Immature natural killer cell (primary cell): ENCODE results near the gene C11orf58. TPM values are rescaled to one million over a fixed set of nuclear protein-coding genes. Genes with fewer than 3 reads are reported as not detected.

Experiments used
- DNase-seq, 3 donors: peaks; one replicate each; pipeline ENCODE4 v3.0.0; 2022; ENCODE audit warnings: mixed read lengths in 1 of 3
- H3K27ac Mint-ChIP-seq, 6 donors: one replicate each; pipeline ENCODE4 v1.8.0; 2020; ENCODE audit warnings: mixed read lengths in 6 of 6, mild to moderate bottlenecking in 5 of 6, inconsistent platforms in 4 of 6, moderate library complexity in 3 of 6
- H3K27me3 Mint-ChIP-seq, 3 donors: one replicate each; pipeline ENCODE4 v1.8.0; 2020 to 2021; ENCODE audit warnings: low read depth in 3 of 3, mild to moderate bottlenecking in 3 of 3, mixed read lengths in 3 of 3, moderate library complexity in 3 of 3, inconsistent platforms in 1 of 3
- H3K36me3 Mint-ChIP-seq, 3 donors: one replicate each; pipeline ENCODE4 v1.8.0; 2020; ENCODE audit warnings: mixed read lengths in 3 of 3, inconsistent platforms in 2 of 3, mild to moderate bottlenecking in 2 of 3
- H3K4me1 Mint-ChIP-seq, 2 donors: one replicate each; pipeline ENCODE4 v1.8.0; 2020; ENCODE audit warnings: inconsistent platforms in 2 of 2, mild to moderate bottlenecking in 2 of 2, mixed read lengths in 2 of 2, moderate library complexity in 1 of 2
- H3K4me3 Mint-ChIP-seq, 5 donors: one replicate each; pipeline ENCODE4 v1.8.0; 2020; ENCODE audit warnings: mild to moderate bottlenecking in 5 of 5, mixed read lengths in 5 of 5, inconsistent platforms in 3 of 5, moderate library complexity in 3 of 5
- H3K9me3 Mint-ChIP-seq, 6 donors: one replicate each; pipeline ENCODE4 v1.8.0; 2020; ENCODE audit warnings: mild to moderate bottlenecking in 6 of 6, mixed read lengths in 6 of 6, inconsistent platforms in 4 of 6, moderate library complexity in 3 of 6
- polyA plus RNA-seq, 3 donors: library from polyadenylated mRNA; unstranded; fragments of 300-500 nt; fragmentation: Illumina TruSeq; gene quantifications; one replicate each; pipeline ENCODE4 v1.2.3, GENCODE V29; 2021

Gene C11orf58
- polyA plus RNA-seq, 3 donors from 2014 or later: 166 to 212 (median 179) TPM

DNA sequence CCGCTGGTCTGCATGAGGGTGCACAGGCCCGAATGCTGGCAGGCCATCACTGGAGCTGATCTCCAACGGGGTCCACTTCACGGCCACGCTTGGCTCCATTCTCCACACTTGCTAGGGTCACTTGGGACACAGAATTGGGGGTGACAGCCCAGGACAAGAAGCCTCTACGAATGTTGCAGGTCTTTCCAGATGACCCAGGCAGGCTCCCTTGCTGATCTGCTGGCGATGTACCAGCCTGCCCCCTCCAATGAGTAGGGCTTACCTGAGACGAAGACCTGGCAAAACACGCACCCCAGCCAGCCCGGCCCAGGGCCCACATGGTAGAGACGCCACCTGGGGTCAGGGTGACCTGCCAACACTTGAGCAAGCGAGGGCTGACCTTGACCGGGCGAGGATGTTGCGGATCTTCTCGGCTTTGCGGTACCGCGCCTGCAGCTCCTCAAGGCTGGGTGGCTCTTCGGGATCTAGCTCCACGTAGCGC, 44.9 kb downstream of the C11orf58 start:
- no peak for DNase-seq
- H3K27me3 Mint-ChIP-seq: peaks cover 0 to 2% (median 2%) of the 10 kb centered on the region in 3 donors
- no peak overlapping the region for H3K27ac Mint-ChIP-seq
- no peaks in the 10 kb centered on the region for H3K36me3 Mint-ChIP-seq
- no peaks in the 10 kb centered on the region for H3K4me1 Mint-ChIP-seq
- H3K9me3 Mint-ChIP-seq: no peaks in the 10 kb centered on the region
- no peak overlapping the region for H3K4me3 Mint-ChIP-seq

- Mint-ChIP-seq H3K27ac (no peak overlapping the region), H3K9me3 (no peaks in the 10 kb centered on the region), H3K4me1 (no peaks in the 10 kb centered on the region), H3K36me3 (no peaks in the 10 kb centered on the region), H3K27me3 (peaks cover 0 to 2% (median 2%) of the 10 kb centered on the region in 3 donors), H3K4me3 (no peak overlapping the region)
- DNase-seq: no peak
Observed at GRCh38 chr11:16784097-16784496, 45.6 kb downstream of the C11orf58 start.

- H3K36me3 Mint-ChIP-seq: no peaks in the 10 kb centered on the region
- peaks cover 0 to 2% (median 2%) of the 10 kb centered on the region in 3 donors for H3K27me3 Mint-ChIP-seq
- no peak overlapping the region for H3K27ac Mint-ChIP-seq
- H3K9me3 Mint-ChIP-seq: no peaks in the 10 kb centered on the region
- no peak for DNase-seq
- H3K4me1 Mint-ChIP-seq: no peaks in the 10 kb centered on the region
- H3K4me3 Mint-ChIP-seq: no peak overlapping the region
Observed at GRCh38 chr11:16784666-16785065, 46.2 kb downstream of the C11orf58 start.

DNA sequence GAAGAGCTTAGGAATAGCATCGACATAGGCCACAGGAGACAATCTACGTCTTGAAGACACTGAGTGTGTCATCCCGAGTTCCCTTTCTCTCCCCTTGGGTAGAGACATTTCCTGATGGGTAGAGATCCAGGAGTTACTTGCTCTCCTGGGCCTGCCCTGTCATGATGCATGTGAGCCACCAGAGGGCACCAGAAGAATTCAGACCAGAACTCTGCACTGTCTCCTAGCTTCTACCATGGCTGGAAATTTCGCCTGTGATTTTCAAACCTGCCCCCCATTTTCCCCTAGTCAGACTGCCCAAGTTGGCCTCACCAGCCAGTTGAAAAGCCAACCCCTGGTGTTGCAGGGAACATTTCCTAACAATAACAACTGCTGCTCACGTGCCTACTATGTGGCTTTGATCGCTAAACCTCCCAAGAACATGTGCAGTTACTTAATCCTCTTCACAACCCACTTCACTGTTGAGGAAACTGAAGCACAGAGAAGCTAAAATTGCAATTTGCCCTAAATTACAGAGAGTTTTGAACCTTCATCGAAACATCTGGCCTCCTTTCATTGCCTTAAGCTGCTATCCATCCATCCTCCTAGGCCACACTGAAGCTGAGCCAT, 47.2 kb downstream of the C11orf58 start:
- Mint-ChIP-seq H3K9me3 (no peaks in the 10 kb centered on the region), H3K36me3 (no peaks in the 10 kb centered on the region), H3K4me3 (no peak overlapping the region), H3K27ac (no peak overlapping the region), H3K4me1 (no peaks in the 10 kb centered on the region), H3K27me3 (peaks cover 0 to 2% (median under 1%) of the 10 kb centered on the region in 3 donors)
- peak; percentile 10 to 29 (median 22) for DNase-seq

DNA sequence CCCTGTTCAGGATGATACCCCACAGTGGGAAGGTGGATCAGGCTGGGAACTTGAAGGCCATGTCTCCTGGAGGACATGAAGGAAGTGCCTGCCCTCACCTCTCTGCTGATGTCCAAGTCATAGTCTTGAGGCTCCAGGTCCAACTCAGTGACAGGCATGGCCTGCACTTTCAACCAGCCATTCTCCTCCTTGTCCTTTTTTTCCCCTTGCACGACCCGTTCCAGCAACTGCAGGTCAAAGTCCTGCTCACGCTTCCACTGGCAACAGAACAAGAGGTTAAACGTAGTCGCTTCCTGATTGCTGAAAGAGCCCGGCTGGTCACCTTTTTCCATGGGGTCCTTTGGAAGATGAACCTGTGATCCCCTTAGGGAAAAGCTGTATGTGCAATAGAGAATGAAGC, 47.7 kb downstream of the C11orf58 start:
- Mint-ChIP-seq H3K9me3 (no peaks in the 10 kb centered on the region), H3K27ac (no peak overlapping the region), H3K4me3 (no peak overlapping the region), H3K27me3 (no peaks in the 10 kb centered on the region), H3K4me1 (no peaks in the 10 kb centered on the region), H3K36me3 (no peaks in the 10 kb centered on the region)
- DNase-seq: no peak

- Mint-ChIP-seq H3K9me3 (no peaks in the 10 kb centered on the region), H3K27me3 (no peaks in the 10 kb centered on the region), H3K4me3 (no peak overlapping the region), H3K36me3 (no peaks in the 10 kb centered on the region), H3K4me1 (no peaks in the 10 kb centered on the region), H3K27ac (no peak overlapping the region)
- DNase-seq: no peak
Observed at GRCh38 chr11:16787035-16787742, 48.7 kb downstream of the C11orf58 start.

GRCh38 chr11:16788141-16789062, 50.0 kb downstream of the C11orf58 start:
- no peaks in the 10 kb centered on the region for H3K36me3 Mint-ChIP-seq
- no peak overlapping the region for H3K4me3 Mint-ChIP-seq
- no peaks in the 10 kb centered on the region for H3K9me3 Mint-ChIP-seq
- no peaks in the 10 kb centered on the region for H3K4me1 Mint-ChIP-seq
- DNase-seq: peak; percentile 22 to 34 (median 29)
- H3K27me3 Mint-ChIP-seq: no peaks in the 10 kb centered on the region
- H3K27ac Mint-ChIP-seq: no peak overlapping the region

- H3K9me3 Mint-ChIP-seq: no peaks in the 10 kb centered on the region
- no peak overlapping the region for H3K27ac Mint-ChIP-seq
- no peaks in the 10 kb centered on the region for H3K4me1 Mint-ChIP-seq
- no peaks in the 10 kb centered on the region for H3K27me3 Mint-ChIP-seq
- DNase-seq: no peak
- H3K36me3 Mint-ChIP-seq: no peaks in the 10 kb centered on the region
- no peak overlapping the region for H3K4me3 Mint-ChIP-seq
Observed at GRCh38 chr11:16789063-16789420, 50.6 kb downstream of the C11orf58 start.

DNA sequence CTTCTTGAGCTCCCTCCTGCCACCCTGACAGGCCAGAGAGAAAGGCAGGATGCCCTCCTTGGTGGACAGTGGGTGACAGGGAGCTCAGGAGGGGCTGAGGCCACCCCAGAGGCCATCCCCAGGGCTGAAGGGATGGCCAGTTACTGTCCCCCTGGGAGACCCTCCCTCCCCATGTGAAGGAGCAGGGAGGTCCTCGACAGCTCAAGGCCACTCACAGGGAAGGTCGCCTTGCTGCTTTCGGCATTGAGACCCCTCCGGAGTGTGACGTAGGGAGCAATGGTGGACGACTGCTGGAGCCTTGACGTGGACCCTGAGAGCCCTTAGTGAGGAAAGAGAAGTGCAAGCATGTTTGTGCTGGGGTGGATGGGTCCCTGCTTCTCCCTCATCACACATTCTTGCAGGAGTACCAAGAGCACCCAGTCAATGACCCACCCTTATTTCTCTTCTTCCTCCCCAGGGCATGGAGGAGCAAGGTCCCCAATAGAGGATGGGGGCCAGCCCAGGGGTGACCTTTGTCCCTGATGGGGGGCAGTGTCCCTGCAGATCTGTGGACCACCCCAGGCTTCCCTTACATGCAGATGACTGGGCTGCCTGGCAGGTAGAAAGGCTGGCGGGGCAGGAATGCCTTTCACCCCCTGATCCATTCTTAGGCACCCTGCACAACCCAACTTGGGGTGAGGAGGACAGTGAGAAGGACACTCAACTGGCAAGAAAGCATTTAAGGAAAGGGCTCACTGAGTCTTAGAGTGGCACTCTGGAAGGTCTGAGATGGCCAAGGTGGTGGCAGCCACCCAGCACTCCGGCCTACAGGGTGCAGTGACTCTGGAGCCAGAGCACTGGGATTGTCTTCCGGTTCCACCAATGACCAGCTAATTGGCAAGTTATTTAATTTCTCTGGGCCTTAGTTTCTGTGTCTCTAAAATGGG, 51.4 kb downstream of the C11orf58 start:
- no peaks in the 10 kb centered on the region for H3K9me3 Mint-ChIP-seq
- H3K27me3 Mint-ChIP-seq: no peaks in the 10 kb centered on the region
- H3K4me3 Mint-ChIP-seq: no peak overlapping the region
- H3K27ac Mint-ChIP-seq: no peak overlapping the region
- no peaks in the 10 kb centered on the region for H3K36me3 Mint-ChIP-seq
- no peak for DNase-seq
- no peaks in the 10 kb centered on the region for H3K4me1 Mint-ChIP-seq

- H3K4me3 Mint-ChIP-seq: no peak overlapping the region
- no peak overlapping the region for H3K27ac Mint-ChIP-seq
- peaks cover 0 to 6% (median 0%) of the 10 kb centered on the region in 3 donors for H3K27me3 Mint-ChIP-seq
Observed at GRCh38 chr11:16790486-16791190, 52.2 kb downstream of the C11orf58 start.

GRCh38 chr11:16791191-16791961, 52.9 kb downstream of the C11orf58 start:
- H3K27ac Mint-ChIP-seq: no peak overlapping the region
- H3K27me3 Mint-ChIP-seq: peaks cover 0 to 6% (median 0%) of the 10 kb centered on the region in 3 donors
- no peaks in the 10 kb centered on the region for H3K9me3 Mint-ChIP-seq
- no peak for DNase-seq
- H3K4me1 Mint-ChIP-seq: no peaks in the 10 kb centered on the region
- no peak overlapping the region for H3K4me3 Mint-ChIP-seq
- H3K36me3 Mint-ChIP-seq: no peaks in the 10 kb centered on the region

More at GRCh38 chr11:16790486-16791190, 52.2 kb downstream of the C11orf58 start:
- Mint-ChIP-seq H3K36me3 (no peaks in the 10 kb centered on the region), H3K9me3 (no peaks in the 10 kb centered on the region), H3K4me1 (no peaks in the 10 kb centered on the region)
- DNase-seq: no peak

DNA sequence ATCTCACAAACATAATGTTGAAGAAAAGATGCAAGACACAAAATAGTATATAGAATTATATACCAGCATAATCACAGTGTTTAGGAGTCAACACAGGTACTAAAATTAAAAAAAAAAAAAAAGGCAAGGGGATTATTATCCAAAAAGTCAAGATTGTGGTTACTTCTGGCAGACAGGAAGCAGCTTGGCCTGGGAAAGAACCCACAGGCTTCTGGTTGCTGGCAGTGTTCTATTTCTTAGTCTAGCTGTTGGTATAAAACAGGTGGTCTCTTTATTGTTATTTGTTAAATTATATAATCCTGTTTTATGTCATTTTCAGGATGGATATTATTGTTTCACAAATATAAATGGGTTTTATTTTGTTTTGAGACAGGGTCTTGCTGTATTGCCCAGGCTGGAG, 54.0 kb downstream of the C11orf58 start:
- H3K27me3 Mint-ChIP-seq: peaks cover 0 to 6% (median under 1%) of the 10 kb centered on the region in 3 donors
- no peak overlapping the region for H3K4me3 Mint-ChIP-seq
- no peak for DNase-seq
- H3K36me3 Mint-ChIP-seq: no peaks in the 10 kb centered on the region
- H3K9me3 Mint-ChIP-seq: no peaks in the 10 kb centered on the region
- H3K27ac Mint-ChIP-seq: no peak overlapping the region
- H3K4me1 Mint-ChIP-seq: no peaks in the 10 kb centered on the region
